Measurements from ENCODE around the gene ONECUT2. TPM values are rescaled to one million over a fixed set of nuclear protein-coding genes. Genes with fewer than 3 reads are reported as not detected.

The ONECUT2 gene
- total RNA-seq, 1 experiment from 2014 or later = 4.3 TPM

DNA sequence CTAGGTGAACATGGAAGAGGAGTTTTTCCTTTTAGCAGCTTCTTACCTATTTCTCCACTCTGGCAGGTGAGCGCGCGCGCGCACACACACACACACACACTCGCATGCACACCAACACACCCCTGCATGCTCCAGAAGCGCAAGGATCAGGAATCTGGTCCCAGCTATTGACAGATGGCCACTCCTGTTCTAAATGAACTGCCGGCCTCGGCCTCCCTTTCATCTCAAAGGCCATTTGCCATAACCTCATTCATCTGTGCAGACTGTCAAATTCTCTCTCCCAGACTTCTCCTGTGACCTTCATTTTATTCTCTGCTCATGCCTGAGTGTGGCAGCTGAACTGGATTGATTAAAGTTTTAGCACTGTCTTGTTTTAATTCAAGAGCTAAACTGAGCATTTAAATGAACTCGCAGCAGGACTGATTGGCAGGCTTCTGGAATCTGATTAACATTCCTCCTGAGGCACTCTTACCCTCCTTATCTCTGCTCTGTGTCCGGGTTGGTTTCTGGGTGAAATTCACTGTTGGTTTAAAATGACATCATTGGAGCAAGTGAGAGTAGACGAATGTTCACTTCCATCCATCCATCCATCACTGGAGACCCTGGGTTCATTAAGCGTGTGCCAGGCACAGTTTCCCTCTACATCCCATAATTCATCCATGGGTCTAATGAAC is 92.5 kb downstream of the ONECUT2 start:
- CTCF ChIA-PET = no interaction called here
- RAD21 ChIA-PET (ENCODE audit: low non-redundant PET in 1 of 2, low total read pairs in 2 of 2, uncharacterized antibody in 2 of 2, unreplicated experiment in 2 of 2) = no interaction called here
- H3K9me2 ChIP-seq (ENCODE audit: insufficient read depth) = no peaks in the 10 kb centered on the region

More for the DNA sequence above, 92.5 kb downstream of the ONECUT2 start:
- H3K4me2 ChIP-seq (ENCODE audit: low read length) = no peak overlapping the region
- TF ChIP-seq, protein P1, sequence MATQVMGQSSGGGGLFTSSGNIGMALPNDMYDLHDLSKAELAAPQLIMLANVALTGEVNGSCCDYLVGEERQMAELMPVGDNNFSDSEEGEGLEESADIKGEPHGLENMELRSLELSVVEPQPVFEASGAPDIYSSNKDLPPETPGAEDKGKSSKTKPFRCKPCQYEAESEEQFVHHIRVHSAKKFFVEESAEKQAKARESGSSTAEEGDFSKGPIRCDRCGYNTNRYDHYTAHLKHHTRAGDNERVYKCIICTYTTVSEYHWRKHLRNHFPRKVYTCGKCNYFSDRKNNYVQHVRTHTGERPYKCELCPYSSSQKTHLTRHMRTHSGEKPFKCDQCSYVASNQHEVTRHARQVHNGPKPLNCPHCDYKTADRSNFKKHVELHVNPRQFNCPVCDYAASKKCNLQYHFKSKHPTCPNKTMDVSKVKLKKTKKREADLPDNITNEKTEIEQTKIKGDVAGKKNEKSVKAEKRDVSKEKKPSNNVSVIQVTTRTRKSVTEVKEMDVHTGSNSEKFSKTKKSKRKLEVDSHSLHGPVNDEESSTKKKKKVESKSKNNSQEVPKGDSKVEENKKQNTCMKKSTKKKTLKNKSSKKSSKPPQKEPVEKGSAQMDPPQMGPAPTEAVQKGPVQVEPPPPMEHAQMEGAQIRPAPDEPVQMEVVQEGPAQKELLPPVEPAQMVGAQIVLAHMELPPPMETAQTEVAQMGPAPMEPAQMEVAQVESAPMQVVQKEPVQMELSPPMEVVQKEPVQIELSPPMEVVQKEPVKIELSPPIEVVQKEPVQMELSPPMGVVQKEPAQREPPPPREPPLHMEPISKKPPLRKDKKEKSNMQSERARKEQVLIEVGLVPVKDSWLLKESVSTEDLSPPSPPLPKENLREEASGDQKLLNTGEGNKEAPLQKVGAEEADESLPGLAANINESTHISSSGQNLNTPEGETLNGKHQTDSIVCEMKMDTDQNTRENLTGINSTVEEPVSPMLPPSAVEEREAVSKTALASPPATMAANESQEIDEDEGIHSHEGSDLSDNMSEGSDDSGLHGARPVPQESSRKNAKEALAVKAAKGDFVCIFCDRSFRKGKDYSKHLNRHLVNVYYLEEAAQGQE (IDR thresholded peaks at IDR 0.05; ENCODE audit: low read depth) = no peak
- TF ChIP-seq JUND (IDR thresholded peaks at IDR 0.05) = no peak
- no peak for TF ChIP-seq SRF (IDR thresholded peaks at IDR 0.05; ENCODE audit: low read depth)
- no peak for TF ChIP-seq POLR2A (IDR thresholded peaks at IDR 0.05; ENCODE audit: borderline replicate concordance, extremely low read depth, insufficient read depth, insufficient read length)
- no peak for TF ChIP-seq CBX3 (IDR thresholded peaks at IDR 0.05; ENCODE audit: low read depth)
- no peak for TF ChIP-seq RAD21 (IDR thresholded peaks at IDR 0.05; ENCODE audit: low read depth)
- no peak for TF ChIP-seq SIN3A (IDR thresholded peaks at IDR 0.05; ENCODE audit: low read depth)
- no peak for TF ChIP-seq ZNF274 (IDR thresholded peaks at IDR 0.05; ENCODE audit: low read depth, low read length)
- TF ChIP-seq ZFX (IDR thresholded peaks at IDR 0.05) = no peak
- no peak for TF ChIP-seq EZH2 (IDR thresholded peaks at IDR 0.05)
- TF ChIP-seq, protein P2, sequence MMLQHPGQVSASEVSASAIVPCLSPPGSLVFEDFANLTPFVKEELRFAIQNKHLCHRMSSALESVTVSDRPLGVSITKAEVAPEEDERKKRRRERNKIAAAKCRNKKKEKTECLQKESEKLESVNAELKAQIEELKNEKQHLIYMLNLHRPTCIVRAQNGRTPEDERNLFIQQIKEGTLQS (IDR thresholded peaks at IDR 0.05) = no peak
- TF ChIP-seq FOSL1 (IDR thresholded peaks at IDR 0.05; ENCODE audit: low read depth) = no peak
- TF ChIP-seq YY1 (IDR thresholded peaks at IDR 0.05; ENCODE audit: extremely low read depth, insufficient replicate concordance, low read depth, low read length) = no peak
- TF ChIP-seq ELF1 (IDR thresholded peaks at IDR 0.05; ENCODE audit: borderline replicate concordance, low read depth) = no peak
- TF ChIP-seq TCF7L2 (IDR thresholded peaks at IDR 0.05; ENCODE audit: borderline replicate concordance, extremely low read depth, insufficient read depth, insufficient read length) = no peak
- TF ChIP-seq, protein P3, sequence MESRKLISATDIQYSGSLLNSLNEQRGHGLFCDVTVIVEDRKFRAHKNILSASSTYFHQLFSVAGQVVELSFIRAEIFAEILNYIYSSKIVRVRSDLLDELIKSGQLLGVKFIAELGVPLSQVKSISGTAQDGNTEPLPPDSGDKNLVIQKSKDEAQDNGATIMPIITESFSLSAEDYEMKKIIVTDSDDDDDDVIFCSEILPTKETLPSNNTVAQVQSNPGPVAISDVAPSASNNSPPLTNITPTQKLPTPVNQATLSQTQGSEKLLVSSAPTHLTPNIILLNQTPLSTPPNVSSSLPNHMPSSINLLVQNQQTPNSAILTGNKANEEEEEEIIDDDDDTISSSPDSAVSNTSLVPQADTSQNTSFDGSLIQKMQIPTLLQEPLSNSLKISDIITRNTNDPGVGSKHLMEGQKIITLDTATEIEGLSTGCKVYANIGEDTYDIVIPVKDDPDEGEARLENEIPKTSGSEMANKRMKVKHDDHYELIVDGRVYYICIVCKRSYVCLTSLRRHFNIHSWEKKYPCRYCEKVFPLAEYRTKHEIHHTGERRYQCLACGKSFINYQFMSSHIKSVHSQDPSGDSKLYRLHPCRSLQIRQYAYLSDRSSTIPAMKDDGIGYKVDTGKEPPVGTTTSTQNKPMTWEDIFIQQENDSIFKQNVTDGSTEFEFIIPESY (IDR thresholded peaks at IDR 0.05; ENCODE audit: extremely low read depth, insufficient replicate concordance, low read length) = no peak
- TF ChIP-seq POLR2AphosphoS5 (IDR thresholded peaks at IDR 0.05; ENCODE audit: low read depth, low read length) = no peak
- no peak for TF ChIP-seq EGR1 (IDR thresholded peaks at IDR 0.05; ENCODE audit: low read depth)
- ATAC-seq (no peak), DNase-seq (ENCODE audit: low read depth, low spot score) (no peak)
- H2AFZ ChIP-seq (ENCODE audit: low read depth, low read length, poor library complexity, severe bottlenecking) = no peak overlapping the region
- H3K9me3 ChIP-seq (ENCODE audit: control insufficient read depth in 1 of 2, insufficient read depth in 1 of 2, low read depth in 1 of 2, low read length in 2 of 2) = no peaks in the 10 kb centered on the region
- intact Hi-C loops (cut with micrococcal nuclease) = no loop called here
- H3K4me3 ChIP-seq (replicated peaks in 1 of 2; ENCODE audit: low read depth in 1 of 2, low read length in 2 of 2) = no peak overlapping the region
- no peaks in the 10 kb centered on the region for H3K27me3 ChIP-seq (ENCODE audit: insufficient read depth, low read length)
- H3K27ac ChIP-seq (ENCODE audit: low read depth, low read length) = no peak overlapping the region
- H3K4me1 ChIP-seq (ENCODE audit: control insufficient read depth in 1 of 2, insufficient read depth in 2 of 2, low read length in 2 of 2) = no peaks in the 10 kb centered on the region
- POLR2A ChIA-PET = no interaction called here
- H3K79me2 ChIP-seq (ENCODE audit: insufficient read depth, low read length) = no peaks in the 10 kb centered on the region
- no TSS peak for BruUV-seq (replicated peaks)
- H3K36me3 ChIP-seq (ENCODE audit: control insufficient read depth in 1 of 2, insufficient read depth in 2 of 2, low read length in 2 of 2) = no peaks in the 10 kb centered on the region
- H3K9ac ChIP-seq (ENCODE audit: low read length) = no peak overlapping the region
- H4K20me1 ChIP-seq (ENCODE audit: insufficient read depth) = no peaks in the 10 kb centered on the region

Measured in HCT116 (cell line).